ENCODE measurements around the gene ASCC2.

ASCC2 gene

GRCh38 chr22:29753808-29754657 is 84.0 kb downstream of the ASCC2 start:
- no peak for DNase-seq

GRCh38 chr22:29751669-29752068 is 86.4 kb downstream of the ASCC2 start:
- no peak for DNase-seq

GRCh38 chr22:29750559-29751538 is 87.2 kb downstream of the ASCC2 start:
- peak; percentile 41 for DNase-seq

- no peak for DNase-seq
Observed at GRCh38 chr22:29750029-29750428, 88.0 kb downstream of the ASCC2 start.

- no peak for DNase-seq
Observed at GRCh38 chr22:29748248-29748893, 89.7 kb downstream of the ASCC2 start.

GRCh38 chr22:29747832-29748231 is 90.2 kb downstream of the ASCC2 start:
- no peak for DNase-seq

- DNase-seq = no peak
Observed at GRCh38 chr22:29744902-29745301, 93.2 kb downstream of the ASCC2 start.

GRCh38 chr22:29742326-29742725 is 95.7 kb downstream of the ASCC2 start:
- no peak for DNase-seq

- no peak for DNase-seq
Observed at GRCh38 chr22:29741926-29742325, 96.1 kb downstream of the ASCC2 start.

- DNase-seq = no peak
Observed at GRCh38 chr22:29740216-29740615, 97.9 kb downstream of the ASCC2 start.

GRCh38 chr22:29739346-29739875 is 98.7 kb downstream of the ASCC2 start:
- no peak for DNase-seq
